ENCODE results near the gene PEMT. TPM values are rescaled to one million over a fixed set of nuclear protein-coding genes. Genes with fewer than 3 reads are reported as not detected.

Gene PEMT
- total and polyA plus RNA-seq, 9 donors = 6.6 to 62.8 (median 32.5) TPM

GRCh38 chr17:17613708-17614114, 22.2 kb upstream of the PEMT start:
- H3K27ac ChIP-seq = no peak overlapping the region
- peak; percentile 39 to 69 (median 50) for DNase-seq

GRCh38 chr17:17612085-17613022, 20.8 kb upstream of the PEMT start:
- H3K27ac ChIP-seq = no peak overlapping the region
- H3K9me3 ChIP-seq = no peaks in the 10 kb centered on the region
- H3K36me3 ChIP-seq = no peaks in the 10 kb centered on the region
- no peak overlapping the region for H3K4me3 ChIP-seq
- WGBS, 3 donors = 78 to 83% (median 82%) methylated on average over 9 of the region's 9 CpGs
- H3K27me3 ChIP-seq = no peaks in the 10 kb centered on the region
- TF ChIP-seq CTCF (IDR thresholded peaks at IDR 0.05) (no peak), EP300 (IDR thresholded peaks at IDR 0.05) (no peak), POLR2A (IDR thresholded peaks at IDR 0.05) (no peak)
- H3K4me1 ChIP-seq (ENCODE audit: insufficient read depth) = peaks cover 2% of the 10 kb centered on the region
- intact Hi-C loops (cut with DNase I) = loop anchor here in 1 of 4 donors (10.0 kb wide), 1 partner anchor 108 kb away; no protein-coding TSS in a partner anchor
- no peak for DNase-seq

More at GRCh38 chr17:17613708-17614114, 22.2 kb upstream of the PEMT start:
- H3K9me3 ChIP-seq = no peaks in the 10 kb centered on the region
- intact Hi-C loops (cut with DNase I) = loop anchor here in 1 of 4 donors (10.0 kb wide), 1 partner anchor 109 kb away; no protein-coding TSS in a partner anchor
- peaks cover 2% of the 10 kb centered on the region for H3K4me1 ChIP-seq (ENCODE audit: insufficient read depth)
- H3K4me3 ChIP-seq = no peak overlapping the region
- no peak for TF ChIP-seq EP300 (IDR thresholded peaks at IDR 0.05)
- no peak for TF ChIP-seq POLR2A (IDR thresholded peaks at IDR 0.05)
- TF ChIP-seq CTCF (IDR thresholded peaks at IDR 0.05) = peak; percentile 26 to 73 (median 63)
- no peaks in the 10 kb centered on the region for H3K36me3 ChIP-seq
- H3K27me3 ChIP-seq = no peaks in the 10 kb centered on the region
- WGBS, 3 donors = 3 to 6% (median 4%) methylated on average over 3 of the region's 3 CpGs

- Histone ChIP-seq H3K27me3 (no peaks in the 10 kb centered on the region), H3K4me3 (no peak overlapping the region), H3K9me3 (no peaks in the 10 kb centered on the region), H3K4me1 (ENCODE audit: insufficient read depth) (peaks cover 2% of the 10 kb centered on the region), H3K36me3 (no peaks in the 10 kb centered on the region), H3K27ac (no peak overlapping the region)
- no peak for DNase-seq
- WGBS, 3 donors = 95 to 97% (median 96%) methylated on average over 4 of the region's 4 CpGs
- TF ChIP-seq EP300 (IDR thresholded peaks at IDR 0.05) = no peak
- no peak for TF ChIP-seq CTCF (IDR thresholded peaks at IDR 0.05)
- no peak for TF ChIP-seq POLR2A (IDR thresholded peaks at IDR 0.05)
- intact Hi-C loops (cut with DNase I) = no loop called here
Measured at GRCh38 chr17:17609121-17609520, 17.6 kb upstream of the PEMT start.

- H3K4me1 ChIP-seq (ENCODE audit: insufficient read depth) = no peaks in the 10 kb centered on the region
- no peaks in the 10 kb centered on the region for H3K36me3 ChIP-seq
- intact Hi-C loops (cut with DNase I) = no loop called here
- no peak overlapping the region for H3K27ac ChIP-seq
- no peak for DNase-seq
- H3K27me3 ChIP-seq = no peaks in the 10 kb centered on the region
- 55 to 67% (median 64%) methylated on average over 7 of the region's 7 CpGs for WGBS, 3 donors
- no peaks in the 10 kb centered on the region for H3K9me3 ChIP-seq
- TF ChIP-seq CTCF (IDR thresholded peaks at IDR 0.05) (no peak), POLR2A (IDR thresholded peaks at IDR 0.05) (no peak), EP300 (IDR thresholded peaks at IDR 0.05) (no peak)
- H3K4me3 ChIP-seq = no peak overlapping the region
Measured at GRCh38 chr17:17606416-17607000, 15.0 kb upstream of the PEMT start.
